HG03432 (cell line): Measurements from ENCODE around the gene CREBRF.
"Not testable (repeated sequence)": the region's sequence is repeated elsewhere in the genome, so short reads cannot be mapped to it uniquely, and the experiment has no call there.

ENCODE experiments used
- ATAC-seq: cut with Tn5 transposase; IDR thresholded peaks from one replicate; pipeline ENCODE4 v1.9.1; 2021; ENCODE audit warnings: mild to moderate bottlenecking, moderate library complexity; ENCODE audit not compliant: unreplicated experiment

The CREBRF gene

DNA sequence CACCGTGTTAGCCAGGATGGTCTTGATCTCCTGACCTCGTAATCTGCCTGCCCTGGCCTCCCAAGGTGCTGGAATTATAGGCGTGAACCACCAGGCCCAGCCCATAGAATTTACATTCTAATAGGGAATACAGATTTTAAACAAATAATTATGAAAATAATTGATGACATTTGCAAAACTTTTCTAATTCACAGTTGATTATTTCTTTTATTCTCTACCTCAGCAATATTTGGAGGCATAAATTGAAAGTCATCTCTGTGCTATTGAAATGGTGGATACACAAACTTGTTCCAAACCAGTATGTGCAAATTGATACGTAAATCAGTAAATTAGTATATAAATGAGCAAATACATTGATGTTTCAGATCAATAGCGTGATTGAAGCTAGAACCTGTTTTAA is 96.4 kb downstream of the CREBRF start:
- no peak for ATAC-seq

GRCh38 chr5:173153842-173154241 is 97.7 kb downstream of the CREBRF start:
- no peak for ATAC-seq

DNA sequence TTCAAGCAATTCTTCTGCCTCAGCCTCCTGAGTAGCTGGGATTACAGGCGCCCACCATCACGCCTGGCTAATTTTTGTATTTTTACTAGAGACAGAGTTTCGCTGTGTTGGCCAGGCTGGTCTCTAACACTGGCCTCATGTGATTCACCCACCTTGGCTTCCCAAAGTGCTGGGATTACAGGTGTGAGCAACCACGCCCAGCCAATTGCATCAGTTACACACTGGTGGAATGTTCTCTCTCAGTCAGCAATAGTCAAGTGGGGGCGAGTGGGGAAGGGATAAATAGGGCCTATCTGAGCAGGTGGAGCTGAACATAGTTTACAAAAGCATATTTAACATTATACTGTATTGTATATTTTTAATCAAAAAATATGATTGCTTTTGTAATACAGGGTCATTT is 98.5 kb downstream of the CREBRF start:
- not testable (repeated sequence) for ATAC-seq

DNA sequence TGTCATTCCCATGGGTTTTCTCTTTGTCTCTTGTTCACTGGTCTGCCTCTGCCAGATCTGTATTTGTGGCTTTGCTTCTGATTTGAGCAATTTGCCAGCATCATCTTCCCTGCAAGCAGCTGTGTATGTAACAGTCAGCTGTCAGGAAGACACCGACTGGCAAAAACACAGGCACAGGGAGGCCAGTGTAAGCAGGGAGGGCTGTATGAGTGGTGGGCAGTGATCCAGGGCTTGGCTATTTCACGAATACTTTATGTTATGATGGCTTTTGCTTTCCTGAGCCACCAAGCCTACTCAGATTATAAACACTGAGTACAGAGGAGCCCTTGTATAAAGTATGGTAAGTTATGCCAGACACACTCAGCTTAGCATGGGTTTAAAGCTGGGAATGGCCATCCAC is 99.8 kb downstream of the CREBRF start:
- ATAC-seq = no peak

- no peak for ATAC-seq
Measured at GRCh38 chr5:173158366-173158765, 102.2 kb downstream of the CREBRF start.

DNA sequence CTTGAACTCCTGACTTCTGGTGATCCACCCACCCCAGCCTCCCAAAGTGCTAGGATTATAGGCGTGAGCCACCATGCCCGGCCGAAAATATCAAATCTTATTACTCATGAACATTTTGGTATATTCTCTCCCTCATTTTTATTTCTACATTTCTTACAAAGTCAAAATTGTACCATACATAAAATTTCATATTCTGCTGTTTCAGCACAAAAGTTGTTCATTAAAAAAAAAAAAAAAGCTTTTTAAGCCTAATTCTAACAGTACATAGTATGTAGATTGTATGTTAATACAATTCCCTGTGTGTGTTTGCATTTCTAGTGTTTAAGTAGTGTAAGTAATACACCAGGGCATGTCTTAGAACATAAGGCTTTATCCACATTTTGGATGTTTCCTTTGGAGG is 103.1 kb downstream of the CREBRF start:
- no peak for ATAC-seq

DNA sequence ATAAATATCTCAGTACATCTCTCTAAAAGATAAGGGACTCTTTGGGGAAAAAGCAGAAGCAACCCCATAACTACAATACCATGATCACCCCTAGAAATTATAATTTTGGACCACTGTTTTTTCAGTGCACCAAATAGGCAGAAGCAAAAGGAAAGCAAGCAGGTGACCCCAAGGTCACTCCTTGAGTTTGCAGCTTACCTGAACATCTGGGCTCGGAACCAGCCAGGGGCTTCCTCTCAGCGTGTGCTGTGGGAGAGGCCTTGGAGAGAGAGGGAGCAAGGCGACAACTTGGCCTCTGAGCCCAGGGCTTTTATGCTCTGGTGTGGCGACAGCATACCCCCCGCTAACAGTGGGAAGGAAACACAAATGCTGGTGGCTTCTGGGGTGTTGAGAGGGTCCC is 105.0 kb downstream of the CREBRF start:
- no peak for ATAC-seq

DNA sequence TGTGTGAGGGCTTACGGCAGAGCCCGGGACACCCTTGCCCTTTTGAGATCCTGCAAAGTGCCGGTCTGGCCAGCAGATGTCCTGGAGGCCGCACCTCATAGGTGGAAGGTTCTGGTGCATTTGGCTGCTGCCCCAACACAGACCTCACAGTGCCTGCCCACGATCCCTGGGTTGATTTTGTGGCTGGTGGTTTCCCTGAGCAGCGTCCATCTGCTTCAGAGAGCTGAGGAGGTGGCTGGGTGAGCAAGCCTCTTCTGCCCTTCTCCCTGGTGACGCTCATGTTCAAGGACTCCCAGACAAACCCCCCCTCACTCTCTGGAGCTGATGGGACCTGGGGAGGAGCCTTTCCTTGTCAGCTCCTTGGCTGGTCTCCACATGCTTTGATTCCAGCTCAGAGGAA is 107.1 kb downstream of the CREBRF start:
- ATAC-seq = no peak

- ATAC-seq = no peak
Measured at GRCh38 chr5:173165177-173166016, 109.2 kb downstream of the CREBRF start.

GRCh38 chr5:173172166-173172565 is 116.0 kb downstream of the CREBRF start:
- ATAC-seq = no peak

- no peak for ATAC-seq
Measured at GRCh38 chr5:173175523-173175922, 119.4 kb downstream of the CREBRF start.

GRCh38 chr5:173178369-173178910 is 122.3 kb downstream of the CREBRF start:
- no peak for ATAC-seq

DNA sequence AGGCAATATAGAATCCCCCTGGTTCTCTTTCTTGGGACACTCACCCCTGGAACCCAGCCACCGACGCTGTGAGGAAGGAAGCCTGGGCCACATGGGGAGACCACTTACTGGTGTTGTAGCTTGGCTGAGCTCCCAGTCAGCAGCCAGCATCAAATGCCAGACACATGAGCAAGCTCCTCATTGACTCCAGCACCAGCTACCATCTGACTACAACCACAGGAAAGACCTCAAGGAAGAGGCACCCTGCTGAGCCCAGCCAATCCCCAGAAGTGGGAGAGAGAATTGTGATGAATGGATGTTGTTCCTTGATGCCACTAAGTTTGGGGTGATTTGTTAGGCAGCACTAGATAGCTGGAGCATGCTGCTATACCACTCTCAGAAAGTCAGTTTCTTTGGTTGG is 124.2 kb downstream of the CREBRF start:
- no peak for ATAC-seq

DNA sequence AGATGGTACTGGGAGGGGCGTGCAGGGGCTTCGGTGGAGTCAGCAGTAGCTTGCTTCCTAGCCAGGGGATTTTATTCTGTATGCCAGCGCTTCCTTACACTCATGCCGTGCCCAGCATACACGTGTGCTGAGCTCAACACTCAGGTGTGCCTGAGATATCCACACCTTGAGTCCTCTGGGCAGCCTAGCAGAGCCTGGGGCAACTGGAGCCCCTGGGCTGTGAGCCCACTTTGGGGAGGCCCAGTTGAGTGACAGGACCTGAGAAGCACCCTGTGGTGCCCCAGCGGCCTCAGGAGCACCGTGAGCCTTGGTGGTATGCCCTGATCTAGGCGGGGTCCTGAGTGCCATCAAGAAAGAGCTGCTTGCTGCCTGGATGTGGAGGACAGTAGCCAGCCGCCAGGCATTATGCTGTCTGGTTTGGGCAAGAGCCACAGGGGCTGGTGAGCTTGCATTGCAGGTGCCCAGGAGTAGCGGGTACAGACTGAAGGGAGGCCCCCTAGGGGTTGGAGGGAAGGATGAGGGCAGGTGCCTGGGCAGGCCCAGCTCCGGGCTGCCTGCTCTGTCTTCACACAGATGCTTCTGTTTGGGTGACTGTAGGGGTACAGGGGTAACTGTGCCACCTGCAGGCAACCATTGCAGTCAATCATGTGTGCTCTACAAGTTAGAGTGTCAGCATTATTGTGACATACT is 131.0 kb downstream of the CREBRF start:
- ATAC-seq = peak; percentile 67

- ATAC-seq = no peak
Measured at GRCh38 chr5:173188280-173188679, 132.1 kb downstream of the CREBRF start.
